Activated T-cell treated with anti-CD3 and anti-CD28 coated beads for 4 hours (primary cell): ENCODE data around the gene SREBF1.
A peak's percentile ranks its signal among the peaks of the same experiment; 100 is the strongest.

Experiments used
- DNase-seq: peaks from one replicate; pipeline ENCODE4 v3.0.0-alpha.2; 2020

SREBF1 gene

DNA sequence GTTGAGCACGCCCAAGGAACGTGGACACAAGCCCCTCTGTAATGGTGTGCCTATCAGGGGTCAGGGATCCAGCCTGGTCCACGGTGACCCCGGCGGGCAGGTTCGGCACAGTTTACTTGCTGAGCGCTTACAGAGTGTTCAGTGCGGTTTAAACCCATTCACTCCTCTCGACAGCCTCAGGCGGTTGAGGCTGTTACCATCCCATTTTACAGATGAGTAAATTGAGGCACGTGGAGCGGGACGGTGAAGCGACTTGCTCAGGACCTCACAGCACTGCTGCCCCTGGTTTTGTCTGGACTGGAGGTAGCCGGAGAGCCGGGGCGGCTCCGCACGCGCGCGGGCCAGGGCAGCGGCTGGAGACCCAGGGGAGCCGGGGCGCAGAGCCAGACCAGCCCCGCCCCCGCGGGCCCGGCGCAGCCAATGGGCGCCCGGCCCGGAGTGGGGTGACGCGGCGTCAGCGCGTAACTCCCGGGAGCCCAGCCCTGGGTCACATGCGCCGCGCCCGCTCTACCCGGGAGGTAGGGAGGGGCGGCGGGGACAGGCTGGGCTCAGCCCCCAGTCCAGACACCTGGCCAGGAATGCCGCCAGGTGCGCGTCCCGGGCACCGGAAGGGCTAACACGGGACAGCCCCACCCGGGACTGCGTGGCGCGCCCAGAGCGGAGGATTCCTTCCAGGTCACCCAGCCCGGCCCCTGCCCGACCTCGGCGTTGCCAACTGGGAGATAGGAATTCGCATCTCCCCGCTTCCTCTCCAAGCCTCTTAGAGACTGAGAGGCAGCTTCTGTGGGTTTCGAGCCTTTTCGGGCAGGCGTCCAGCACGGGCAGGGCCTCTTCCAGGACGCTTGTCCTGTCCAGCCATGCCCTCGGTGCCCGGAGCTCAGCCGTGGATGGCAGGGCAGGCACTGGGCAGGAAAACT is 3.3 kb upstream of the SREBF1 start:
- DNase-seq, result peak; percentile 71

DNA sequence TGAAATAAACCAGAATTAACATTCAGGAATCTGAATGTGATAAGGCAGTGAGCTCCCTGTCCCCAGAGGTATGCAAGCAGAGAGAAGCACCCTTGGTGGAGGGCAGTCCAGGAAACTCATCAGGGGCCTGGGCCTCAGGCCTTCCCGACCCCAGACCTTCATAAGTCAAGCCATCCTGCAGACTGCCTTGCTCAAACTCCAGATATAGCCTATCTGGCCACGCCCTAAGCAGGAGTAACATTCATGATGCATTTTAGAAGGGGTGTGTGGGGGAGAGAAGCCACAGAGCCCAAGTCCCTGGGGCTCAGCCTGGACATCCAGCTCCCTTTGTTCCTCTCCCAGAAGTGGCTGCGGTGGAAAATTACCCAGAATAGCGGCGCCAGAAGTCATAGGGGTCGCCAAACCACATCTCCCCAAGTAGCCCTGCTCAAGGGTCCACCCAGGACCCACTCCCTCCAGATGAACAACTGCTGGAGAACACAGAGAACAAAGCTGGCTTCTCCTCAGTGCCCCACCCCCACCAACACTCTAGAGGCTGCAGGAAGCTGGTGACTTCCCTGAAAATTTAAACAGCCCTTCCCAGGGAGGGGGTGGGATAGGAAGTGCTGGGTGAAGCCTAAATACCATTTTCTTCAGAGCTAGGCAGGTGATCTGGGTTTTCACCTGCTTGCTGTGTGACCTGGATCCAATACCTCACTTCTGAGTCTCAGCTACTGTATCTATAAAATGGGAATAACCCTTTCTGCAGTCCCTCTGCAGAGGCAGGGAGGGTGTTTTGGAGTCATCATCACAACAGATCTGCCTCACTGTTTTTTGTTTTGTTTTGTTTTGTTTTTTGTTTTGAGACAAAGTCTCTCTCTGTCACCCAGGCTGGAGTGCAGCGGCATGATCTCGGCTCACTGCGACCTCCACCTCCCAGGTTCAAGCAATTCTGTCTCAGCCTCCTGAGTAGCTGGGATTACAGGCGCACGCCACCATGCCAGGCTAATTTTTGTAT is 1.5 kb upstream of the SREBF1 start:
- no peak for DNase-seq

DNA sequence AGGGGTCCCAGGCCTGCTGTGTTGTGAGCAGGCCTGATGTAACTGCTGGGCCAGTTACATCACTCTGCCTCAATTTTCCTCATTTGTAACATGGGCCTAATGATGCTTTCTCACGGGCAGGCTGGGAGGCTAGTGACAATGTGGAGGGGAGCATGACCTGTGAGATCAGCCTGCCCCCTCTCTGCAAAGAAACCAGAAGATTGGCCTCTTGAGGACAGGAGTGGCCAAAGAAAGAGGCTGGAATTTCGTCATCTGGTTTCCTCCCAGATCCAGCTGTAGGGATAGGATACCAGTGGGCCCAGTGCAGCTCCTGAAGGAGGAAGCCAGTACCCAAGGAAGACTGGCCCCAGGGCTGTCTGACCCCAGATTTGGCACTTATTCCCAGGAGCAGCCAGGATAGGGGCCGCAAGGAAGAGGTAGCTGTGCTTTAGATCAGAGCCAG is 615 bp upstream of the SREBF1 start:
- DNase-seq, result no peak

DNA sequence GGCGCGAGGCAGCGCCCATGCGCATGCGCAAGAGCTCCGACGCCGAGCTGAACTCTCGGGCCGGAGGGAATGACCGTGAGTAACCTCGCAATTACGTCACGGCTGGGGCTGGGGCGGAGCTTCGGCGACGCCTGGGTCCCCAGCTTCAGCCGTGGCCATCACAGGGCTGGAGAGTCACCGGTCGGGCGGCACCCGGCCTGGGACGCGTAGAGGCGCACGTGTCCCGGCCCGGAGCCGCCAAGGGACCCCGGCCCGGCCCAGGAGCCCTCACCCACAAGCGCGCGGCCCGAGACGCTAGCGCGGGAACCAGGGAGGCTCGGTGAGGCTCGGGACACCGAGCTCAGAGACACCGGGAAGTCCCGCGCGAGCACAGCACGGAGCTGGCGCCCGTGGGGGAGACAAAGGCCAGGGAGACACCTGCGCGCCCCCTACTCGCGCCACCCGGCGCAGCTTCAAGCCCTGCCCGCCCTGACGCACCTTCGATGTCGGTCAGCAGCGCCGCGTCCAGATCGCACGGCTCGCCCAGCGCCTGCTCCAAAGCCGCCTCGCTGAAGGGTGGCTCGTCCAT is 452 bp downstream of the SREBF1 start:
- DNase-seq, result peak; percentile 98

DNA sequence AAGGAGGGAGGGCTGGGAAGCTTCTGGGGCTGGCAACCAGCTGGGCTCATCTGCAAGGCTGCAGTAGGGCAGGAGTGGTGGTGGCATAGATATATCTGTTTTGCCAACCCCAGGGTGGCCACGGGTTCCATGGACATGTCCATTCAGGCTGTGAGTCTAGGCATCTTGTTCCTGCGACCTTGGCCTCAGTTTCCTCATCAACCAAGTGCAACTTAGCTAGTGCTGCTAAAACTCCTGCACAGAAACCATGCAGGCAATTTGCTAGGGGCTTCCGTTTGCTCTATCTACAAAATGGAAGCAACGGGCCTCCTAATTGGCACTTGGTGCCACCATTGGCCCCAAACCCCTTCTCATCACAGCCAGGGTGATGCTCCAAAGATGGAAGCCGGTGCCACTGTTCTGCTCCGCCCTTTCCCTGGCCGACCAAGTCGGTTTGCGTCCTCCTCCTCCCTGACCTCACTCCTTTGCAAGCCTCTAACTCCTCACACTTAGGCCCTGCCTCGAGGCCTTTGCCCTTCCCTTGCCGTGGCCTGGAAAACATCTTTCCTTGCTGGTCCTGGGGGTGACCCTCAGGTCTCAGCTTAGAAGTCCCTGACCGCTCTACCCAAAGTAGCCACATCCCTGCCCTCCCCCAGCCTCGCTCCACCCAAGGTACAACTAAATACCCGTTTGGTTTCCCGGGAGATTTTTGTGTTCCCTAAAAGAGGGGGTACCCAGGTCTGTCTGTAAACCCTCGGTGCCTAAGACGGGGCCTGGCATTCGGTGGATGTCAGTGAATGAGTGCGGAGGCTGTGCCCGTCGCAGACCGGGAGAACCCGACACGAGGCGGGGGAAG is 1.2 kb downstream of the SREBF1 start:
- no peak for DNase-seq

DNA sequence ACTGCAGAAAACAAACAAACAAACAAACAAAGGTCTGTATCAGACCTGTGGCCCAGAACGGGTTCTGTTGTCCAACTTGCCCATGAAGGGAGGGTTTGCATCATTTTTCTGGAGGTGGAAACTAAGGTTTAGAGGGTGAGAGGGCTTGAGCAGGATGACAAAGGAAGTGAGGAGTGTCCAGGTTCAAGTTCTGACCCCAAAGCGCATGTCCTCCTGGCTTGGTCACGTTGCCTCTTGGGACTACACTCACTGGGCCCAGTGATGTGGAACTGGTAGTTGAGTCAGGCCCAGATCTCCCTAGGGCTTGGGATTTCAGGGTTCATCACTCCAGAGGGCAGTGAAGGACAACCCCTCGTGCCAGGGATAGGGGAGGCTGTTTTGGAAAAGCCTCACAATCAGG is 1.8 kb downstream of the SREBF1 start:
- DNase-seq, result no peak

DNA sequence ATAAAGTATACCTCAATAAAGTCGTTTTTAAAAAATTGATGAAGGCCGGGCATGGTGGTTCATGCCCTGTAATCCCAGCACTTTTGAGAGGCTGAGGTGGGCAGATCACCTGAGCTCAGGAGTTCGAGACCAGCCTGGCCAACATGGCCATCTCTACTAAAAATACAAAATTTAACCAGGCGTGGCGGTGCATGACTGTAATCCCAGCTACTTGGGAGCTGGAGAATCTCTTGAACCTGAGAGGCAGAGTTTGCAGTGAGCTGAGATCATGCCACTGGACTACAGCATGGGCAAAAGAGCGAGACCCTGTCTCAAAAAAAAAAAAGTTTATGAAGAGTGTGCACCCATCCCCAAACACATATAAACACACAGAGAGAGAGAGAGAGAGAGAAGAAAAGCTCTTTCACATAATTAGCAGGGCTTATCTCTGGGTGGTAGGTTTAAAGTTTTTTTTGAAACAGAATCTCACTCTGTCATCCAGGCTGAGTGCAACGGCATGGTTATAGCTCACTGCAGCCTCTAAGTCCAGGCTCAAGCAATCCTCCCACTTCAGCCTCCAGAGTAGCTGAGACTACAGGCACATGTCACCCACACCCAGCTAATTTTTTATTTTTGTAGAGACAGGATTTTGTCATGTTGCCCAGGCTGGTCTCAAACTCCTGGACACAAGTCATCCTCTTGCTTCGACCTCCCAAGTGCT is 3.0 kb downstream of the SREBF1 start:
- no peak for DNase-seq

DNA sequence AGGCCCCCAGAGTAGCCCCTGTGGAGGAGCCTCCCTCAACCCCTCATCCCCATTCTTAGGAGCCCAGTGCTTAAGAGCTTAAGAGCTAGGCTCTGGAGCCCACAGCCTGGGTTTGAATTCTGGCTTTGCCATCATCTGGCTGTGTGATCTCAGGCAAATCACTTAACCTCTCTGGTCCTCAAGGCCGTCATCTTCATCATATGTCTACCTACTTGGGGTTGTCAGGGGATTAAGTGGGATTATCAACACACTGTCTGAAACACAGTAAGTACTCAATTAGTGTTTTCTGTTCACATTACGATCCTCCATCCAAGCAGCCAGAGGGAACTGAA is 4.8 kb downstream of the SREBF1 start:
- no peak for DNase-seq

DNA sequence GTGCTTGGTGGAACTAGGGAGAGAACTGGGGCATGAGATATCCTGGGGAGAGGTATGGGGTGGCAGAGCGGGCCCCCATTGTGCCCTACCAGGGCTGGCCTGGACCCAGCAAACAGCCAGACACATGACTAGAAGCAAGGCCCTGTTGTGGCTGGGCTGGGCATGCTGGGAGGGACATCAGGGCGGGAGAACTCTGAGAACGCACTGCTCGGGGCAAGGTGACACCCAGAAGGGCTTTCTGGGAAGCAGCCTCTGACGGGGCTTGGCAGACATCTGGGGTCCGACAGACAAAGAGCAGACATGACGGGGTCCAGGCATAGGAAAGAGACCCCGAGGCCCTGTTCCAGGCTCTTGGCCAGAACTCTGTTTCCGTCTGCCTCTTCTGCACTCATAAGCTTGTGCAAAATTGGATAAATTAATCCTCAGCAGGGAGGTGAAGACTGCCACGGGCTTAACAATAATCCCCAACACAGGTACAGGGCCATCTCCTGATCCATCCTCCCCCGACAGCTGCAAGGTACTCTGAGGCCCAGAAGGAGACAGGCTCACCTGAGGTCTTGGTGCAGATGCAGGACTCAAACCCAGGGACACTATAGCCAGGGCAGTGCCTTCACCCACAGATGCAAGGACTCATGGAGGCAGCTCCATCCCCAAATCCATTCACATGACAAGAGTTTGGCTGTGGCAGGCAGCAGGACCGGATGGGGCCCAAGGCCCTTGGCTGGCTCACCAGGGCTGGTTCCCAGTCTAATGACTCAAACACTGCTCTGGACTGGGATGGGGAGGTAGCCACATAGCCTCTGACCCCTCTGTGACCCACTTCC is 5.4 kb downstream of the SREBF1 start:
- no peak for DNase-seq

DNA sequence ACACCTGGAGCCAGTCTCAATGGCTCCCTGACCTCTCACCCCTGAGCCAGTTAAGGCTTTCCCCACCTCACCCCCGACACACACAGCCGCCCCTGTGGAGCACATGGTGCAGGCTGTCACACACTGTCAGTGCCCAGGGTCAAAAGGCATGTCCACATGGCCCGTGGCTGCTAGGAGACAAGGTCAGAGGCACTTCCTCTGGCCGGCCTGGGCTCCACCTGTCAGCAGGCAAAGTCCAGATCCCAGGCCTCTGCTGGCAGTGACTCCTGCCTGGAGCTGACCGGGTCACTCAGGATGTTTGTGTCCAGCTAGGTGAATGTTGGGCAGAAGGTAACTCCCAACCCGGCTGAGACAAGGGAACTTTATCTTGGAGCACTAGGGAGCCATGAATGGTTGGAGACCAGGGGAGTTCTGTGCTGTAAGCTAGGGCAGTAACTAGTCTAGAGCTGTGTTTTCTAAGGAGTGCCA is 6.0 kb downstream of the SREBF1 start:
- no peak for DNase-seq

DNA sequence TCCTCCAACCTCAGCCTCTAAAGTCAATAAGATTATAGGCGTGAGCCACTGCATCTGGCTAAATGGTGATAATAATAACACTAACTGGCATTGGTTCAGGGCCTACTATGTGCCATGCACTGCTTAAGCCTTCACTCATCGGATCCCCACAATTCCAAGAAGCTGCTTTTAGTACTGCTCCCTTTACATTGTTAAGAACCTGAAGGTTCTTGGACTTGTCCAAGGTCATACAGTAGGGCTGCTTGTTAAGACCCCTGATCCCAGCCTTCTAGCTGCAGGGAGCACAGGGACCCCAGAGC is 6.6 kb downstream of the SREBF1 start:
- DNase-seq, result no peak

DNA sequence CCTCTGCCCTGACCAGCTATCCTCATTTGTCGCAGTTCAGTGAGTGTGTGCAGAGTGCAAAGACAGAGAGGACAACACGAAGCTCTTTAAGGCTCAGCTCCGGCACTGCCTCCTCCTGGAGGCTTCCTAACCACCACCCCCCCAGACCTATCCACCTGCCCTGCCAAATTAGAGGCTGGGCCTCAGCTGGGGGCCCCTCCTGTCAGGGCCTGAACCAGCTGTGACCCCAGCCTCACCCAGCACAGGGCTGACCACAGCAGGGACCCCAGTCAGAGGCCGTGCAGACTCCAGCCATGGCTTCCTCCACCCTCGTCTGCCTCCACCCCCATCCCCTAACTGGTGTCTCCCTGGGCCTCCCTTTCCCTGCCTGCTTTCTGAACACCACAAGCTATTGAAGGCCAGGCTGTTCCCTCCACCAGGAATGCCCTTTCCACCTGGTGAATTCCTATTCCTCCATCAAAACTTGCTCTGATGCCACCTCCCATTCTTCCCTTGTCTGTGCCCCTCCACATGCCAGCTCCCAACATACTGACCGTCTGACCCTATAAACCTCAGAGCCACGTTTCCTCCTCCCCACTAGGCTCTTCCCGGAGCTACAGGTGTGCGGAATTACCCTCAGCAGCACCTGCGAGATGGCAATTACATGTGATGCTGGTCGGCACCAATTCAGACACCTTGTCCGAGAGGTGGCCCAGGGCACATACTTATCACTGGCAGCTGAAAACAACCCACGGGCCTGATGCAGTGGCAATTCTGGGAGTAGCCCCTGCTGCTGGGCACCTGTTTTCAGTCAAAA is 8.8 kb downstream of the SREBF1 start:
- no peak for DNase-seq

DNA sequence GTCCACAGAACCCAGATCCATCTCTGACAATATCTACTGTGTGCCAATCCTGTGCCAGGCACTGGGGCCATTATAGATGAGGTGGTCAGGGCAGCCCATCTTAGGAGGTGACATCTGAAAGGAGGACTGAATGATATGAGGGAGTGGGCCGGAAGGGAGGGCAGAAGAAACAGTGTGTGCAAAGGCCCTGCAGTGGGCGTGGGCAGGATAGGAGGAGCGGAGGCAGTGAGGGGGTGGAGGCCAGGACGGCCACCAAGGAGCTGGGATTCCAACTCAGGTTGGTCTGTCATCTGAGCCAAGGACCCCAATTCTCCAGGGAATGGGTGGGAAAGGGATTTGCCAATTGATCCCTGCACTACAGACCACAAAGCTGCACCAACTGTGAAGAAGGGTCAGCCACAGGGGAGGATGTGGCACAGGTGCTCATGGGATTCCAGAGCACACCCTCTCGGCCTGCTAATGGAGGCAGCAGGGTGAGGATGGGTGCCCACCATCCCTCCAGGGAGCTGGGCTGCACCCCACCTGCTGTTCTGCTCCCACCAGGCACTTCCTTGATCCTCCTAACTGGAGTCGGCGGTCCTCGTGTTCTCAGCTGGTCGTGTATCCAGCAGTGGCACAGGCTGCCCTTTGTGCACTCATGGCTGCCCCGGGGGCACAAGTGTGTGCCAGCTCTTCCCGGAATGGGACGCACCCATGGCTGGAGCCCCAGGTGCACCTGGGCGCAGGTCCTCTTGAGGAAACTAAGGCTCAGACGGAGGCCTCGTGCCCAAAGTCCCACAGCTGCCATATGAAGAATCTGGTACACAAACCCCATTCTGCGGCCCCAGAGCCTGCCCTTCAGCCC is 9.6 kb downstream of the SREBF1 start:
- DNase-seq, result no peak

DNA sequence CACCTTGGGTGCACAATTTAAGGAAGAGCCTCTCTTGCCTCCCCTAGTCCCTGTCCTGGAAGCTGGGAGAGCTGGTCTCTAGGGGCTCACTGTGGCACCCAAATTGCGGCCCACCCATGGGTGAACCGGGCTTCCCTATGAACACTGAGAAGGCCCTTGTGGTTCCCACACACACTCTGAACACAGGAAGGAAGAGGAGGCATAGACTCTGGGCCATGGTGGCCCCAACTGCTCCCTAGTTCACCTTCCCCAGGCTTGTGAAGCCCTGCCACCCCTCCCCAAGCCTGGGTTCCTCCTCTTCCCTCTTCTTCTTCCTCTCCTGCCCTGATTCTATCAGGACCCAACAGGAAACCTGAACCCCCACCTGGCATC is 10.5 kb downstream of the SREBF1 start:
- DNase-seq, result no peak

DNA sequence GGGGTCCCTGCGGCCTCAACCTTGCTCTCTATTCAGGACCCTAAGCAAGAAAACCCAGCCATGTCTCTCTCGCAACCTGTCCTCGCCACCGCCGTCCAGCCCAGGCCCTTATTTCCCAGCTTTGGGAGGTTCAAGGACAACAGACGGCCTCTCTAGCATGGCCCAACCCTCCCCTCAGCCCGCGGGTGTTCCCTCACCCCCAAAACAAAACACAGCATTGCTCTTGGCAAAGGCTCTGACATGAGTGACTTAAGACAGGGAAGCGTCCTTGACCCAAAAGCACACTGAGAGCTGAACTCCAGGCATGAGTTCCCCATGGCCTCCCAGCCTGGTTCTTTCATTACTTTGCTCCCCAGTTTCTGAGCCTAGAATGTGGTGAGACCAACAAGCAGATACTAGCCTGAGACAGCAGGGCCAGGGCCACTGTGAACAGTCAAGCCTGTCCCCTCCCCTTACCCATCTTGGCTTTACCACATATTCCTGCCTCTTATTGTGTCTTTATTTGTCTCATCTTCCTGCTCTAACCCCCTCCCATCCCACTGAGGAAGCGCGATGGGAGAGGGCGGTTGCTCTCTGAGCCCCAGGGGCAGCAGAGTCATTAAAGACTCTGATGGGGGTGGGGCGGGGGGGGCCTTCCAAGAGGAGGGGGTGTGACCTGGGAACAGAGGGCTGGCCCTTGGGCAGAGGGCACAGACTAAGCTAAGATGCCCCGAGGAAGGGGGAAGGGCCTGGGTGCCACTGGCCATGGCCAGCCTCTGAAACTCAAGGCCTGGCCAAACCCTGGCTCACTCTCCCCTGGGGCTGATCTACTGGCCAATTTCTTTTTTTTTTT is 11.8 kb downstream of the SREBF1 start:
- DNase-seq, result no peak

DNA sequence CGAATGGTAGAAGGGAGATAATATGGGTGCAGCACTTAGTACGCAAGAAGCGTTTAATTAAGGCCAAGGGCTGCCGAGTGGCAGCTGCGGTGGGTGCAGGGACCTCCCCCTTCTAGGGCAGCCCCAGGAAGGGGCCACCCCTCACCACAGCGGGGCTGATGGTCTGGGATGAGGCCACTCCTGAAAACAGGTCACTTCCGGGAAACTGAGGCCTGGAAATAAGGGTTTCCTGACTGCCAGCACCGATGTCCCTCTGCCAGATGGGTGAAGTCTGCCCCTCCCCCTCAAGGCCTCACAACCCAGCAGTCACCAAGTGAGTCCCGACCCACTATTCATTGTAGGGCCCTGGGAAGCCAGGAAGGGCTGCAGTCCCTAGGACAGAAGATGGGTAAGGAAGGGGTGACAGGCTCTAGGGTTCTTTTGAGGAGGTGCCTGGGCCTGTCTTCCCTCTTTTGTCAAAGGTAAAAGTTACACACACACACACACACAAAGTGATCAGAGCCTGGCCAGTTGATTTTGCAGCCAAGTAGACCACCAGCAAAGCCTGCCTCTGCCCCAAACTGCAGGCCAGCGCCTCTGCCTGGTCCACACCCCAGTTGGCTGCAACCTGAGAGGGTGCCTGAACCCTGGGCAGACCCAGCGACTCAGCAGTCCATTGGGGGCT is 12.5 kb downstream of the SREBF1 start:
- DNase-seq, result no peak

DNA sequence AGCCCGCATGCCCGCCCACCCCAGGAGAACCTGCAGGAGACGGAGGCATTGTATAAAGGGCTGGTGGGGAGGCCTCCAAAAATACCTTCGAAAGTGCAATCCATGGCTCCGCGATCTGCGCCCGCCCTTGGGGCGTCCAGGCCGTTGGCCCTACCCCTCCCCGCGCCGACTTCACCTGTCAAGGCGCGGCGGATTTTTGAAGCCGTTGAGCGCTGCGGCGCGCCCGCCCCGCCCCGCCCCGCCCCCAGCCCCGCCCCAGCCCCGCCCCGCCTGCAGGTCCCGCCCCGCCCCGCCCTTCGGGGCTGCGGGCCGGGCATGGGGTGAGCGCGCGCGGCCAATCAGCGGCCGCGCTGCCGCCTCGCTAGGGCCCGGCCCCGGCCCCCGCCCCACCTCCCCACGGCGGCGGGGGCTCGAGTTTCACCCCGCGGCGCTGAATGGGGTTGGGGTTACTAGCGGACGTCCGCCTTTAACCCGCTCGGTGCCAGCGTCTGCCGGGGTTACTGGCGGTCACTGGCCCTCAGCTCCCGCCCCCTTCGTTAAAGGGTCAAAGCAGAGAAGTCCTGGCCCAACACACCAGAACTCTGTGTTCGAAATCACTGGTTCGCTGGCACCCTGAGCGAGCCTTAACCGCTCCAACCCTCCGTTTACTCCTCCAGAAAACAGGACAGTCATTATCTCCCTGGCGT is 13.2 kb downstream of the SREBF1 start:
- DNase-seq, result peak; percentile 50
